Stimulated activated CD4-positive, alpha-beta T cell treated with anti-CD3 and anti-CD28 coated beads, Interleukin-15, amount 100 ng/mL, for 48 hours (primary cell): Measurements from ENCODE around the gene PSKH1.
"Not testable (repeated sequence)": the region's sequence is repeated elsewhere in the genome, so short reads cannot be mapped to it uniquely, and the experiment has no call there.

ENCODE experiments used
- DNase-seq, 2 donors: peaks; one replicate each; pipeline ENCODE4 v3.0.0-alpha.2; 2020; ENCODE audit warnings: low read depth in 2 of 2

Gene PSKH1

DNA sequence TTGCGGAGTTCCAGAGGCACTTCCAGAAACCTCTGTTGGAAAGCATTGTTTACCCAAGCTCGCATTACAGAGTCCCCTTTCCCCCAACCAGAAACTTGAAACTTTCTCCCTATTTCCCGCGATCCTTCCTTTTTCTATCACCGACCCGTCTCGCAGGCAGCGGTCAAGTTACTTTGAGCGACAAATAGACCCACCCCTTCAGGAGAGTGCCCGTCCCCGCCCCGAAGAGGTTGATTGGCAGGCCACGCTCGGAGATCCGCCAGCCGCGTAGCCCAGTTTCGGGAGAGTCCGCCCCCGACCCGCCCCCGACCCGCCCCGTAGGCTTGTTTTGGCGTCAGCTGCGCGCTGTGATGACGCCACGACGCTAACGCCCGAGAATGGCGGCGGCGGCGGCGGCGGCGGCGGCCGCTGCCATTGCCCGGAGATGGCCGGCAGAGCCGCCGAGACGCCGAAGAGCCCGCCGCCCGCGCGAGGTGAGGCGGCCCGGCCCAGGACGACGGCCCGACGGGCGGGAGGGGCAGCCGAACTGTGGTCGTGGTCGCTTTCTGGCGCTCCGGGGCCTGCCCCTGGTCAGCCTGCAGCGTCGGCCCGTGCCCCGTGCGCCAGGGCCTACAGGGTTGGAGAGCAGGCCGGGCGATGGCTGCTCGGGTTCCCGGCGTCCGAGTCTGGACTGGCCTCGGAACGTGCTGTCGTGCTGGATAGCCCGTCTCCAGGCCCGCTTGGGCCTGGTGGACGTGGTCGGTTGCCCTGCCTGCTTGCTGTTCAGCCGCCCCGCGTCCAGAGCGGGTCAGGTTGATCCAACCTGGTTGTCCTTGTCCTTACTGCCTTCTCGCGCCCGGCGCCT lies at the start of gene PSKH1:
PSKH1 (plus strand) TSS at position 356 of the 844 bp plus-strand sequence. CDS start 15,496 bp downstream, outside the sequence.
- peak; percentile 93 to 94 for DNase-seq

DNA sequence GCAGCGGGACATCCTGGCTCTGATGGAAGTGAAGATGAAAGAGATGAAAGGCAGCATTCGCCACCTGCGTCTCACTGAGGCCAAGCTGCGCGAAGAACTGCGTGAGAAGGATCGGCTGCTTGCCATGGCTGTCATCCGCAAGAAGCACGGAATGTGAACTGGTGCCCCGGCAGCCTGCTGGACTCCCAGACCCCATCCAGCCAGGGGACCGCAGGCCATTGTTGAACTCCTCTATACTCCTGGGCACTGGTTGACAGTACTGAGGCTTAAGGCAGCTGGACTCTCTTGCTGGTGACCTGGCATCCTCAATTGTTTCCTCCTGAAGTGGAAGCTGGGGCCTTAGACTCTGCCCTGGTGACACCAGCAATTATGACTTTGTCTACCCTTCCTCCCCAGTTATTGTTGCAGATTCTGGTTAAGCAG lies 49.7 kb upstream of the PSKH1 start:
- DNase-seq = peak in 1 of 2 donors; percentile 27

DNA sequence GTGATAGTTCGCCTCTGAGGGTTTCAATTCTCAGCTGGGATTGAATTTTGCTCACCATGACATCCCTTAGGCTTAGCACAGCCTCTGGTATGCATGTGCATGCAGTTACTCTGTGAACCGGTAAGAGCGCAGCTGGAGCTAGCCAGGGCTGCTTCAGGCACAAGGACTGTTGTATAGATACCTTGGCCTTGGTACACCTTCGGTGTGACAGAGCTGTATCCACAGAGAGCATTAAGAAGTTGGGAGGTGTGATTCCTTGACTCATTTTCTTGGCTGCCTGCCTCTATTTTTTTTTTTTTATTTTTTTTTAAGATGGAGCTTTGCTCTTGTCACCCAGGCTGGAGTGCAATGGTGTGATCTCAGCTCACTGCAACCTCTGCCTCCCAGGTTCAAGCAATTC lies 48.6 kb upstream of the PSKH1 start:
- no peak for DNase-seq

DNA sequence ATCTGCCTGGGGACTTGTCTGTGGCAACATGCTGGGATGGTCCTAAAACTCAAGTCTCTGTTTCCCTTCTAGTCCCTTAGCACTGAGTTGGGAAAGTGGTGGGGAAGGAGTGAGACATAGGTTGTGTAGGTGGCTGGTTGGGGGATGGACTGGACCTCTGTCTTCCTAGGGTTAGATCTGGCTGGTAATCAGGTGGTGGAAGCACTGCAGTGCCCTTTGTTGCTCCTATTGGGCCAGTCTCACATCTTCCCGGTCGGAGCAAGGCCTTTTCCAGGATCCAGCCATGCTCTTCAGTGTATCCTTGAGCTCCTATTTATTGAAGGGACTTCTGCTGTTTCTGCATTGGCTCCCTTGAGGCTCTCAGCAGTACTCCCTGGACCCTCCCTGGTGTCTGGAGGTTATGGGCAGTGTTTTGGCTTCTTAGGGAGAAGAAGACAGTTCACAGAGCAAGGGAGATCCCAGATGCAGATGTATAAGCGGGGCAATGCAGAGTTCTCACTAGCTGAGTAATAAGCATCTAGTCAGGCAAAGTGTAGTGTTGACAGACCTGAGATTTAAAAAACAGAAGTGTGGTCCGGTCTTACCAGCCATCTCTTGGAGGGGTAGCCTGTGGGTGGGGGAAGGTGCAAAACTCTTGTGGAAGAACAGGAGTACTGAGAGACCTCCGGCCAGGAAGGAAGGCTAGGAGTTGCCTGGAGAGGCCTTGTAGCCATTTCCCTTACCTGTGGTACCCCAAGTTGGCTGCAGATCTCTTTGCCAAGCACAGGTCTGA lies 47.6 kb upstream of the PSKH1 start:
- no peak for DNase-seq

DNA sequence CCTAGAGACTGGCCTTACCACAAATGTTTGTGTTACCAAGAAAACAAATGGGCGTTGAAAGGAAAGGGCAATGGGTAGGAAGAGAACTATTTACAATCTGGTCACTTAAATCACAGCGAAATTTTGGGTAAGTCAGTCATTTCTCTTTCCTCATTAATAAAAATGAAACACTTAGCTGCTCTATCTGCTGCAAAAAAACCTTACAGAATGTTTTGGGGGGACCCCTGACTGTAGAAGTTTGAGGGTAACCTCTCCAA lies 47.1 kb upstream of the PSKH1 start:
- DNase-seq = no peak

DNA sequence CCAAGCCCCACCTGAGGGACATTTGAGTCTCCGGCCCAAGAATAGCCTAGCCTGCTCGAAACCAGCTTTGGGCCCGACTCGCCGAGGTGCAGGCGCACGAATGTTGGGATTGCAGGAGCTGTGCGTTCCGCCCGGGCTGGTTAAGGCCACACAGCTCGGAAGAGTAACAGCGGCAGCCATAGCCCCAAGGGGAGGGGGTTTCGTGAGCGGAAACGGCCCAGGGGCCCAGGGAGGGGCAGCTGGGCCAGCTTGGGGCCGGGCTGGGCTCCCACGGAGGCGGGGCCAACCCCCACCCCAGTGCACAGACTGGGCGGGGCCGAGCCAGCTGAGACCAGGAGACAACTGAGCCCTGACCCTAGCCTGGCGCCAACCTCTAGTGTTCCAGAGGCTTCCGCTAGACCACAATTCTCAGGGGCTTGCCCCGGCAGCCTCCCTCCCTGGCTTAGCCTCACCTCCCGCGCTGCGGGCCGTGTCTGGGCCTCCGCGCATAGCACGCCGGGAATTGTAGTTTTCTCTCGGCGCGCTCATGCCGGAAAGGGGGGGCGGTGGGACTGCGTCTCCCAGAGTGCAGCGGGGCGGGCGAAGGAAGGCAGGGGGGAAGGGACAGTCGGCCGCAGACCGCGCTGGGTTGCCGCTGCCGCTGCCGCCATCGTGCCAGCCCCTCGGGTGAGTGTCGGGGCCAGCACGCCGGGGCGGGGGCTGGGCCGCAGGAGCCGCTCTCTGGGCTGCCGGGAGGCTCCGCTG lies 46.6 kb upstream of the PSKH1 start, which contains the start of gene NUTF2:
NUTF2 (plus strand) TSS at position 614 of the 744 bp plus-strand sequence. CDS start 18,198 bp downstream, outside the sequence.
- peak; percentile 92 to 96 for DNase-seq

DNA sequence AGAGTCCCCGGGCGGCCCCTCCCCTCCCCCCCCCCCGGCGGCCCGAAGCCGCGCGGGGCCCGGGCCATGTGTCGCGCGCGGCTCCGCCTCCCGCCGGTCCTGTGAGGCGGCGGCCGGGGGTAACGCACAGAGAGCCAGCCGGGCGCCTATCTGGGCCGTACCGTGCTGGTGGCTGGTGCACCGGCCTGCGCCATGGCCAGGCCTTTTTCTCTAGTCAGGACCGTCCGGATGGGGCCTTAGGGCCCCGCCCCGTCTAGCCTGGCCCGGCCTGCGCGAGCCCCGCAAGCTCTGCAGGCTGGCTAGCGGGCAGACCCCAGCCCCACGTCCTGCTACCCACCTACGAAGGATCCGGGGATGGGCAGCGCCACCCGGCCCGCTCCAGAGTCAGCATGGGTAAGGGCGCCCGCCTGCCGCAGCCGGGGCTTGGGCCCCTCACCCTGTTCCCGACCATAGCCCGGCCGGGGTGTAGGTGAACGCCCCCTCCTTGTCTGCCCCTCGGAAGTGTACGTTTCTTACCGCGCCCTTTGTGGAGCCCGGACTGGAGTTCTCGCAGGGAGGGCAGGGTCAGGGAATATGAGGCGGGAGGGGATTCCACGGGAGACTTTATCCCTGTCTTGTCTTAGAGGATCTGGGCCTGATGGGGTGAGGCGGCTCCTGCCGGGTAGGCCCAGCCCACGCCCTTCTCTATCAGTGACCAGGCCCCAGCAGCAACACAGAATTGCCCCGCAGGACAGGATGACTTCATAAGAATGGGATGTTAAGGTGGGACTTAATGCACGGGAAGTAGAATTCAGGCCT lies 45.8 kb upstream of the PSKH1 start, which contains the start of gene CENPT:
CENPT (minus strand) TSS at position 630 of the 798 bp plus-strand sequence. CDS start 13,834 bp downstream, outside the sequence.
- DNase-seq = peak in 1 of 2 donors; percentile 33

DNA sequence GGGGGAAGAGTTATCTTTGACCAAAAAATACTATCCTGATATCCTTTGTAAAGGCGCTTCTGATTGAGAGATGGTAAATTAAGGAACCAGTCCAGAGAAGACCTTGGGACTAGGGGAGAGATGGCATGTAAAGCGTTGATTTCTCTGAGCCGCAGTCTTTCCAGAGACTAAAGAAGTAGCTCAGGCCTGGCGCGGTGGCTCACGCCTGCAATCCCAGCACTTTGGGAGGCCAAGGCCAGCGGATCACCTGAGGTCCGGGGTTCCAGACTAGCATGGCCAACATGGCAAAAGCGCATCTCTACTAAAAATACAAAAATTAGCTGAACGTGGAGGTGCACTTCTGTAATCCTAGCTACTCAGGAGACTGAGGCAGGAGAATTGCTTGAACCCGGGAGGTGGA lies 44.9 kb upstream of the PSKH1 start:
- DNase-seq = no peak

DNA sequence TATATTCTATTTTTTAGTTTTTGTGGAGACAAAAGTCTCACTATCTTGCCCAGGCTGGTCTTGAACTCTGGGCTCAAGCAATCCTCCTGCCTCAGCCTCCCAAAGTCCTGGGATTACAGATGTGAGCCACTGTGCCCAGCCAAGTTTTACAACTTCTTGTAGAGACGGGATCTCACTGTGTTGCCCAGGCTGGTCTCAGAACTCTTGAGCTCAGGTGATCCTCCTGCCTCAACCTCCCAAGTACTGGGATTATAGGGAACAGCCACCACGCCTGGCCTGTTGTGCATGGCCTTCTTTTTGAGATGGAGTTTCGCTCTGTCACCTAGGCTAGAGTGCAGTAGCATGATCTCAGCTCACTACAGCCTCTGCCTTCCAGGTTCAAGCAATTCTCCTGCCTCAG lies 39.4 kb upstream of the PSKH1 start:
- no peak for DNase-seq

DNA sequence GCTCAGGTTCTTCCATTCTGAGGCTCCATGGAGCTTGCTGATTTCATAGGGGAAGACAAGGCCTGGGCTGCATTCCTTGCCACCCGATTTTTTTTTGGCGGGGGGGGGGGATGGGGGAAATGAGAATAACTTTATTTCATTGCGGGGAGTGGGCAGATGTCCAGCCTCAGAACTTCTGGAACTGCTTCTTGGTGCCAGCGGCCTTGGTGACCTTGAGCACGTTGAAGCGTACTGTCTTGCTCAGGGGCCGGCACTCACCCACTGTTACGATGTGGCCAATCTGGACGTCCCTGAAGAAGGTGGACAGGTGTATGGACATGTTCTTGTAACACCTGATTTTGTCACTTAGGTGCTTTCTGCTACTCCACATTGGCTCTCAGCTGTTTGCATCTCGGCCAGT lies 37.3 kb upstream of the PSKH1 start:
- DNase-seq = no peak

DNA sequence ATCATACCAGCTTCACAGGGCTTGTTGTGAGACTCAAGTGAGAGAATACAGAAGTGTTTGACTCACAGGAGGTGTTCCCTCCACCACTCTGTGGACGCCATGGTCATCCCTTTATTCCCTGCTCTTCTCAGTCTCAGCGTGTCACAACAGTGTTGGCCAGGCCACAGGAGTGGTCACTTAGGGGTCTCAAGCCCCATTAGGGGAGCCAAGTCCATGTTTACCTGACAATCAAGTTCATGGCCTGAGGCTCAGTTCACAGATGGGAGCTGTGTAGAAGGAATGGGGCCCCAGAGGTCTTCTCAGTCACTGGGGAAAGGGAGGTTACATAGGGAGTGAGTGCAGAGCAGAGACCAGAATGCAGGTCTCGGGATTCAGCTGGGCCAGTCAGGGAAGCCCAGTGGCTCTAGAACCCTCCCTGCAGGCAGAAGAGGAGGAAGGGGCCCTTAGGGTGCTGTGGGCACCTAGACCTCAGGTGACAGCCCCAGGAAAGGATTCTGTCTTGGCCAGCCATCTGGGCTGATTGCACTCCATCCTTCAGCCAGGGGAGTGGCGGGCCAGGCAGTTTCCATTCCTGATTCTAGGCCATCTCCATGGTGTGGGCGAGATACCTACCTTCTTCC lies 36.0 kb upstream of the PSKH1 start:
- DNase-seq = no peak

DNA sequence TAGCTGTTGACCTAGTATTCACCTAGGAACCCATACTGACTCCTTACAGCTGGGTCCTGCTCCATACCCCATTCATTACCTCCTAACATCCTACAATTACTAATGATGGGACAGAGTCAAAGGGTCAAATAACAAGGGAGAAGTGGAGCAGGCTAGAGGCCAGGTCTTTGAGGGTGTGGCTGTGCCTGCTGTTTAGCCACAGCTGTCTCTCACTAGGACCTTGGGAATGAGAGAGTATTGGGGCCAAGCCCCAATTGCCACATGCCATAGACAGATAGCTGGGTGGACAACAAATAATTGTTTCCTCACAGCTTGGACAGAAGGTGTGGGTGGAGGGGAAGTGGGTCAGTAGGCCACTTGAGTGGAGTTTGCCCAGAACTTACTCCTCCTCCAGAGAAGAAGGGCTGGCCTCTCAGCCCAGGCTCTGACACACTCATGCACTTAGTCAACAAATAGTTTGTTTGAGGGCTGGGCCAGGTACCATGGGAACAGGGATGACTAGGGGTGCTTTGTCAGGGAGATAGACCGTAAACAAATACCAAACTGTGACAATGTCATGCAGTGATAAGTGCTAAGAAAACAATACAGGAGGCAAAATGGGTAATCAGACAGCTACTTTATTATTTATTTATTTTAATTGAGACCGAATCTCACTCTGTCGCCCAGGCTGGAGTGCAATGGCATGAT lies 35.4 kb upstream of the PSKH1 start:
- DNase-seq = no peak

DNA sequence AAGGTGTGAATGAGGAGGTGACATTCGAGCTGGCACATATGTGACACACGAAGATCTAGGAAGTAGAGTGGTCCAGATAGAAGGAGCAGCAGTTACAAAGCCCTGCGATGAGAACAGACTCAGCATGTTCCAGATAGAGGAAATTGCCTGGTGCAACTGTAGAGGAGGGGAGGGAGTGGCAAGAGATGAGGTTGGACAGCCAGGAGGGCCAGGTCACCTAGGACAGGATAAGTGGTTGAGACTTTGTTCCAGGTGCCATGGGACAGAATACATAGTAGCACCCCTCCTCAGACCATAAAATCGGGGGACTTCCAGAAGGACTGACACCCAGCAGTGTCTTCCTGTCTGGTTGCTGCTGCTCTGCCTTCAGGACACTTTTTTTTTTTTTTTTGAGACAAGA lies 34.6 kb upstream of the PSKH1 start:
- DNase-seq = no peak

DNA sequence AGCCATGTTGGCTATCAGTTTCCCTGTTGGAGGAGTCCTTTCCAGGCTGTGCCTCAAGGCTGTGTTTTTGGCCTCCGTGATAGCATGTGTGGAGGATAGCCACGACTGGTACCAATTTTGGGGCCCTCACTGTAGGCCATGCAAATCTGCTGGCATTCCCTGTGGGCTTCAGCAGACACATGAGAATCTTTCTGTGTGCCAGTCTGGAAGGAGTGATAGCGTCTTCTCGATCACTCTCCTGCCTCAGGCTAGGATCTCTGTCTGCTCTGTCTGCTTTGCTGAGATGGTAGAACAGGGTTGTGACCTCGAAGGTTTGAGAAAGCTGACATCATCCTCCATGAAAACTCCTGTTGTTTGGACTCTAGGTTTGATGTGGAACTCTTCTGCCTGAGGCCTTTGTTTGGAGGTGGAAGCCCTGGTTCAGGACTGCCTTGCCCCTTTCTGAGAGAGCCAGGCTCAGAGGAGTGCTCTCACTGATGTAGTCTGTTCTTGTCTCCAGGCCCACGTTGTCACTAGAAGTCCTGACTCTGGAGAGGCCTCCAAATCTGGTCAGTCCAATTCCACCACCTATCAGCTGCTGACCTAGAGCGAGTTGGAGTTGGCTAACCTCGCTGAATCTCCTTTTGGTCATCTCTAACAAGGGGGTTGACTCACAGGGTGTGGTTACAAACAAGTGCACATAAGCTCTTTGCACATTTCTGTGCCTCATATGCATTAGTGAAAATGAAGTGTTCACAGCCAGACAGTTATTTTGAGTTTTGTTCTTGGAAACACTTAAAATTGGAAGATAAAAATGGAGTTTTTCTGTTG lies 32.3 kb upstream of the PSKH1 start:
- no peak for DNase-seq

DNA sequence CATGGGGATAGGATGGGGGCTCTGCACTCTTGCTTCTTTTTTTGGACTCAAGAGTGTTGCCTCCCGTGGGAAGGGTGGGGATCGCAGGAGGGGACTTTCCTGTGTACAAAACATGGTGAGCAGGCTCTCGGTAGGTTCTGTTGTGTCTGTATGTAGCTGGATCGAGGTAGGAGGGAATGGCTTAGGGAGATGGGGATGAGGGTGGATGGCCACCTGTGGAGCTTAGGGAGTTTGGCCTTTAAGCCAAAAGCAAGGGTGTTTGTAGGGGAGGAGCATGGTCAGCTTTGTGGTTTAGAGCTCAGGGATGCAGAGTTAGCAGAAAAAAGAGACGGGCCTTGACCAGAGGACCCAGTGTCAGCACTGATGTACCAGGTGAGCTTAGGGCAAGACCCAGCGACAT lies 31.2 kb upstream of the PSKH1 start:
- no peak for DNase-seq

DNA sequence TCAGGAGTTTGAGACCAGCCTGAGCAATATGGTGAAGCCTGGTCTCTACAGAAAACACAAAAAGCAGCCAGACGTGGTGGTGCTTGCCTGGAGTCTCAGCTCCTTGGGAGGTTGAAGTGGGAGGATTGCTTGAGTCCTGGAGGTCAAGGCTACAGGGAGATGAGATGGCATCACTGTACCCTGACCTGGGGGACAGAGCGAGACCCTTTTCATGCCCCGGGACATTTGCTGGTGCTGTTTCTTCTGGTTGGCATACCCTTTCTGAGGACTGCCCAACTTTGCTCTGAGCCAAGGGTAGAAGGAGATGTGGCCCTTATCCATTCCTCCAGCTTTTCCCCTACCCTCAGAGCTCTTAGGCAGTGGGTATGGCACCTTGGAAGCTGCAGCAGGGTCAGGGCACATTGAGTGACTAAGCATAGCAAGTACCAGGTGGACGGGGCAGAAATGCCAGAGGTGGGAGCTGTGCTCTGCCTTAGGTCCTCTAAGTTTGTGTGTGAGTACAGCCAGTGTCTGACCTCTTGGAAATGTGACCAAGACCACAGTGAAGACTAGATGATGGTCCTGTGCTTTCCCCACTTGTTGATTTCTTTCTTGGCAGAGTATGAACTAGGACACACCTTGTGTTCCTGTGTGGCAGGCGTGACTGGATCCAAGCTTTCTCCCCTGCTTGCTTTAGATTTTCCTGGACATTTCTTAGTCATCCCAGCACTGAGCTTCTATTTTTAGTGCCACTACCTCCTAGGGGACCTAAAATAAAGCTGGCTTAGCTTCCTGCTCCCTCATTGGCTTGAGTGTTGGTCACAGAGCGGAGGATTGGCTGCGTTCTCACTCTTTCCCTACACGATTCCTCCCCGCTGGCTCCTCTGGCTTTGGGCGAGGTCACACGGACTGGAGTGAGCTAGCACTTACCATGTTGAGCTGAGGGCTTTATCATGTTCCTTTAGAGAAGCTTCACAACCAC lies 30.2 kb upstream of the PSKH1 start:
- no peak for DNase-seq

DNA sequence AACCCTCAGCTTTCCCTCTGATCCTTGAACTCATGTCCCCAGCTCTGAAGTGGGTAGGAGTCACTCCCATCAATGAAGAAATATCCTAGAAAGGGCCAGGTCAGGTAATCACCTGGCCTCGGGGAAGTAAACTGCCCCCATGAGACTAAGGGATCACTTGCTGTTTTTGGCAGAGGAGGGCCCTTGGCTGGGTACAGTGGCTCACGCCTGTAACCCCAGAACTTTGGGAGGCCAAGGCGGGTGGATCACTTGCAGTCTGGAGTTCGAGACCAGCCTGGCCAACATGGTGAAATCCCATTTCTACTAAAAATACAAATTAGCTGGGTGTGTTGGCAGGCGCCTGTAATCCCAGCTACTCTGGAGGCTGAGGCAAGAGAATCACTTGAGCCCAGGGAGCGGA lies 29.0 kb upstream of the PSKH1 start:
- not testable (repeated sequence) for DNase-seq

DNA sequence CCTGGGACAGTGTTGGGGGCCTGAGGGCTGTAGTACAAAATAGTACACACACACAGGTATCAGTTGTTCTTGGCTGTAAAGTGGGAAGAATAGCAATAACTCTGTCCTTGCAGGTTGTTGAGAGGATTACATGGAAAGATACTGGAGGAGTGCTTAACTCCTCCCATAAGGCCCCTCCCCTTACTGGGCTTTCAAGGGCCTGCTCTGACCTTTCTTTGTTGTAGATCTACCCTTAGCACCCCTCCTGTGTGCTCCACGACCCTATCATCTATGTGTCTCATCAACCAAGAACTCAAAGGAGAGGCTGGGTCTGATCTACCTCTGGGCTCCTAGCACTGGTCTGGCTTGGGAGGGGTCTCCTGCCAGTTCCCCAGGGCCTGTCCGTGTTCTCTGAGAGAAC lies 28.5 kb upstream of the PSKH1 start:
- DNase-seq = no peak
